Right cardiac atrium (tissue), 5 donors: ENCODE data around the gene PPP1R15A. TPM values are rescaled to one million over a fixed set of nuclear protein-coding genes. Genes with fewer than 3 reads are reported as not detected.
"Not testable (repeated sequence)": the region's sequence is repeated elsewhere in the genome, so short reads cannot be mapped to it uniquely, and the experiment has no call there.

ENCODE experiments used
- ATAC-seq, 2 donors: fragments of 200-7000 bp; cut with Tn5 transposase; one replicate each; pipeline versions ENCODE4 v1.8.0 to v1.9.1; 2020; ENCODE audit warnings: moderate library complexity in 2 of 2, mild to moderate bottlenecking in 1 of 2
- DNase-seq, 3 donors: peaks; one replicate each; pipeline ENCODE4 v3.0.0-alpha.2; 2020
- H3K27ac ChIP-seq: one replicate; pipeline ENCODE4 v1.5.1; 2013; ENCODE audit warnings: mild to moderate bottlenecking, low read length, control low read depth, moderate library complexity
- H3K27me3 ChIP-seq: one replicate; pipeline ENCODE4 v1.6.1; 2013; ENCODE audit not compliant: control insufficient read depth, insufficient read depth
- H3K4me1 ChIP-seq: one replicate; pipeline ENCODE4 v1.6.1; 2013; ENCODE audit warnings: low read length; ENCODE audit not compliant: control insufficient read depth, insufficient read depth
- H3K4me3 ChIP-seq: one replicate; pipeline ENCODE4 v1.5.1; 2013; ENCODE audit warnings: low read length, control low read depth
- H3K9me3 ChIP-seq: one replicate; pipeline ENCODE4 v1.6.1; 2013; ENCODE audit warnings: low read length; ENCODE audit not compliant: control insufficient read depth
- WGBS: extraction: QIAGEN DNeasy Blood & Tissue Kit; methylation state at CpG from one replicate; pipeline ENCODE4 v1.1.7; 2013; 5-methylcytosine and 5-hydroxymethylcytosine counted together
- intact Hi-C, 4 donors: fragments of 100-400 bp; cut with DNase I; formaldehyde crosslinking; loops; one replicate each; pipeline versions ENCODE4 v1.11.0 to v1.14.0; 2022 to 2023
- polyA plus RNA-seq: library from polyadenylated mRNA; stranded (reverse); fragments of 200-250 nt; gene quantifications from one replicate; pipeline ENCODE4 v1.2.3, GENCODE V29; 2013
- total RNA-seq, 4 donors: library from RNA; stranded (reverse); fragmentation: NEBNext Ultra II Directional; extraction: Animal tissue kit (Norgen Biotek cat#: 25700); gene quantifications; one replicate each; pipeline ENCODE4 v1.2.1, GENCODE V29; 2021
- donor health status: healthy with polysubstance abuse.
- donor health status: DM: no; HTN: yes; CAD: no.
- donor health status: DM: no; HTN: no; CAD: no.
- donor health status: DM: no; HTN: yes; CAD: no; lungs with severe emphysema.
- donor health status: DM: yes; HTN: yes; CAD: no.

PPP1R15A gene
- total and polyA plus RNA-seq, 5 donors, result 60.8 to 156 (median 71.4) TPM

- H3K9me3 ChIP-seq, H3K4me3 ChIP-seq, DNase-seq, H3K4me1 ChIP-seq, H3K27me3 ChIP-seq, ATAC-seq: not testable (repeated sequence)
- H3K27ac ChIP-seq, result peak overlapping the region; percentile 8
- intact Hi-C loops, result loop anchor here in 1 of 4 donors (10.0 kb wide), 1 partner anchor 85 kb away; the partner anchor contains the start of gene FTL
- 94% methylated on average over 9 of the region's 9 CpGs for WGBS
Measured at GRCh38 chr19:48879696-48880095, 7.5 kb downstream of the PPP1R15A start.

- intact Hi-C loops, result no loop called here
- H3K4me1 ChIP-seq, result peaks cover 6% of the 10 kb centered on the region
- H3K27ac ChIP-seq, result no peak overlapping the region
- no peaks in the 10 kb centered on the region for H3K9me3 ChIP-seq
- ATAC-seq (peak in 1 of 2 donors; percentile 14), DNase-seq (peak in 1 of 3 donors; percentile 48)
- no peak overlapping the region for H3K4me3 ChIP-seq
- 81% methylated on average over 30 of the region's 30 CpGs for WGBS
- no peaks in the 10 kb centered on the region for H3K27me3 ChIP-seq
Measured at GRCh38 chr19:48881741-48882657, 9.8 kb downstream of the PPP1R15A start.

- ATAC-seq (no peak), DNase-seq (no peak)
- Histone ChIP-seq H3K27ac (no peak overlapping the region), H3K27me3 (no peaks in the 10 kb centered on the region), H3K4me1 (peaks cover 6% of the 10 kb centered on the region), H3K4me3 (no peak overlapping the region), H3K9me3 (no peaks in the 10 kb centered on the region)
- intact Hi-C loops, result no loop called here
- 96% methylated on average over 7 of the region's 7 CpGs for WGBS
Measured at GRCh38 chr19:48883726-48884125, 11.5 kb downstream of the PPP1R15A start.

GRCh38 chr19:48887861-48888612, 15.8 kb downstream of the PPP1R15A start:
- DNase-seq (no peak), ATAC-seq (no peak)
- Histone ChIP-seq H3K27ac (no peak overlapping the region), H3K9me3 (no peaks in the 10 kb centered on the region), H3K4me3 (no peak overlapping the region), H3K4me1 (no peaks in the 10 kb centered on the region), H3K27me3 (no peaks in the 10 kb centered on the region)
- 92% methylated on average over 21 of the region's 21 CpGs for WGBS
- intact Hi-C loops, result no loop called here

DNA sequence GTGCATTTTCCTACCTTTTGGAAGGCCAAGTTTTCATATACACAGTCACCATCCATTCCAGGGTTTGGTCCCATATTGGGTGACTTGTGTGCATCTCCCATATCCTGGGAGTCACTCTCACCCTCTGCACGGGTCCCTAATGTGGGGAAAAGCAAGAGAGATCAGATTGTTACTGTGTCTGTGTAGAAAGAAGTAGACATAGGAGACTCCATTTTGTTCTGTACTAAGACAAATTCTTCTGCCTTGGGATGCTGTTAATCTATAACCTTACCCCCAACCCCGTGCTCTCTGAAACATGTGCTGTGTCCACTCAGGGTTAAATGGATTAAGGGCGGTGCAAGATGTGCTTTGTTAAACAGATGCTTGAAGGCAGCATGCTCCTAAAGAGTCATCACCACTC, 17.3 kb downstream of the PPP1R15A start:
- H3K27ac ChIP-seq, H3K4me3 ChIP-seq, H3K4me1 ChIP-seq, DNase-seq, H3K27me3 ChIP-seq, H3K9me3 ChIP-seq, intact Hi-C loops, ATAC-seq: not testable (repeated sequence)
- 75% methylated on average over 2 of the region's 3 CpGs for whole genome bisulfite sequencing

- Histone ChIP-seq H3K9me3 (no peaks in the 10 kb centered on the region), H3K27ac (no peak overlapping the region), H3K4me1 (no peaks in the 10 kb centered on the region), H3K27me3 (no peaks in the 10 kb centered on the region), H3K4me3 (no peak overlapping the region)
- WGBS, result 81% methylated on average over 4 of the region's 4 CpGs
- ATAC-seq (peak in 1 of 2 donors; percentile 27), DNase-seq (peak in 1 of 3 donors; percentile 0)
- intact Hi-C loops, result no loop called here
Measured at GRCh38 chr19:48890551-48890950, 18.3 kb downstream of the PPP1R15A start.

GRCh38 chr19:48895226-48895625, 23.0 kb downstream of the PPP1R15A start:
- Histone ChIP-seq H3K4me1 (no peaks in the 10 kb centered on the region), H3K9me3 (no peaks in the 10 kb centered on the region), H3K27me3 (no peaks in the 10 kb centered on the region), H3K27ac (no peak overlapping the region), H3K4me3 (no peak overlapping the region)
- DNase-seq (no peak), ATAC-seq (no peak)
- WGBS, result 64% methylated on average over 21 of the region's 21 CpGs
- intact Hi-C loops, result no loop called here

DNA sequence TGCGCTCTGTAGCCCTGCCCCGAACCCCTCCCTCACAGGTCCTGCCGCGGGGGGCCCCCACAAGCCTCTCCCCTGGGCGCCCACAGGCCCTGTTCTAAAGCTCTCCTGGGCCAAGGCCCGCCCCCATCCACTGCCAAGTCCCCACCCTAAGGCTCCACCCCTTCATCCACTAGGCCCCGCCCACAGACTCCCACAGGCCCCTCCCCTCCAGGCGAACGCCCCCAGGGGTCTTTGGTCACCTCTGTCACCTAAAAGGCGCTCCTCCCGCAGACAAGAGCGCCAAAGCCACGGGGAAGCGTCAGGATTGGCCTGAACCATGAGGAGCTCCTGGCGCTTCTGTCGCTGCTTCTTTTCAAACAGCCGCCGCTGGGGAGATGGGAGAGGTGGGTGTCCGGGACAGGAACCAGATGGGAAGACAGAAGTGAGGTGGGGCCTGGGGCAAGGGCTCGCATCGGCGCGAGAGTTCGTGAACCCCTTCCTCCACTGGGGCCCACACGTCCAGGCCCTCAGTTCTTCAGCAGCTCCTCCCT, 24.0 kb downstream of the PPP1R15A start:
- H3K27me3 ChIP-seq, result no peaks in the 10 kb centered on the region
- WGBS, result 17% methylated on average over 25 of the region's 25 CpGs
- H3K27ac ChIP-seq, result no peak overlapping the region
- ATAC-seq (peak; percentile 62 to 68), DNase-seq (peak; percentile 80 to 92 (median 90))
- peaks cover under 1% of the 10 kb centered on the region for H3K4me1 ChIP-seq
- H3K4me3 ChIP-seq, result peak overlapping the region; percentile 45
- no peaks in the 10 kb centered on the region for H3K9me3 ChIP-seq
- intact Hi-C loops, result no loop called here

GRCh38 chr19:48897181-48897580, 25.0 kb downstream of the PPP1R15A start:
- H3K27ac ChIP-seq, result no peak overlapping the region
- H3K9me3 ChIP-seq, result no peaks in the 10 kb centered on the region
- H3K27me3 ChIP-seq, result no peaks in the 10 kb centered on the region
- intact Hi-C loops, result no loop called here
- WGBS, result 85% methylated on average over 5 of the region's 5 CpGs
- H3K4me1 ChIP-seq, result peaks cover 6% of the 10 kb centered on the region
- ATAC-seq (no peak), DNase-seq (no peak)
- no peak overlapping the region for H3K4me3 ChIP-seq

GRCh38 chr19:48899386-48899749, 27.1 kb downstream of the PPP1R15A start:
- H3K9me3 ChIP-seq, intact Hi-C loops, ATAC-seq, H3K27me3 ChIP-seq, DNase-seq, H3K27ac ChIP-seq, H3K4me1 ChIP-seq: not testable (repeated sequence)
- 85% methylated on average over 11 of the region's 11 CpGs for WGBS
- H3K4me3 ChIP-seq, result peak overlapping the region; percentile 90
